OCI-LY1 (cell line): ENCODE data around the gene PDAP1.
A peak's percentile ranks its signal among the peaks of the same experiment; 100 is the strongest.

ENCODE experiments used
- H2AFZ ChIP-seq: fragments of 200-600 bp; sonication (generic), shearing (Covaris generic); 2 replicates; pipeline ENCODE4 v1.6.0; 2014; ENCODE audit warnings: antibody characterized with exemption, mild to moderate bottlenecking, low read length
- H3F3A ChIP-seq: fragments of 200-600 bp; sonication (generic), shearing (Covaris generic); 2 replicates; pipeline ENCODE4 v1.6.0; 2014; ENCODE audit warnings: mild to moderate bottlenecking, antibody characterized with exemption, low read length, moderate library complexity; ENCODE audit not compliant: insufficient read depth
- H3K27ac ChIP-seq: fragments of 200-600 bp; sonication (generic); 2 replicates; pipeline ENCODE4 v1.5.1; 2014; ENCODE audit warnings: low read length, mixed run types, mild to moderate bottlenecking, low read depth; ENCODE audit not compliant: poor library complexity, severe bottlenecking
- H3K27me3 ChIP-seq: fragments of 200-600 bp; sonication (generic); 2 replicates; pipeline ENCODE4 v1.6.0; 2014; ENCODE audit warnings: antibody characterized with exemption, mild to moderate bottlenecking, low read length, moderate library complexity; ENCODE audit not compliant: insufficient read depth
- H3K36me3 ChIP-seq: fragments of 200-600 bp; sonication (generic); 2 replicates; pipeline ENCODE4 v1.6.1; 2014; ENCODE audit warnings: mild to moderate bottlenecking, antibody characterized with exemption, low read length, moderate library complexity, mixed read lengths; ENCODE audit not compliant: insufficient read depth
- H3K4me1 ChIP-seq: fragments of 200-600 bp; sonication (generic); 2 replicates; pipeline ENCODE4 v1.5.1; 2014; ENCODE audit warnings: mild to moderate bottlenecking, low read length, moderate library complexity; ENCODE audit not compliant: insufficient read depth, severe bottlenecking
- H3K4me2 ChIP-seq: fragments of 200-600 bp; sonication (generic), shearing (Covaris generic); 2 replicates; pipeline ENCODE4 v1.6.1; 2014; ENCODE audit warnings: low read length
- H3K4me3 ChIP-seq: fragments of 200-600 bp; sonication (generic); 2 replicates; pipeline ENCODE4 v1.5.1; 2014; ENCODE audit warnings: low read length, low read depth, mild to moderate bottlenecking, mixed read lengths; ENCODE audit not compliant: poor library complexity, severe bottlenecking
- H3K79me2 ChIP-seq: fragments of 200-600 bp; shearing (Covaris generic); 2 replicates; pipeline ENCODE4 v1.6.1; 2016; ENCODE audit warnings: mixed run types, low read length, mixed read lengths; ENCODE audit not compliant: insufficient read depth
- H3K9ac ChIP-seq: fragments of 200-600 bp; sonication (generic), shearing (Covaris generic); 2 replicates; pipeline ENCODE4 v1.6.1; 2014; ENCODE audit warnings: mild to moderate bottlenecking, low read length, mixed read lengths
- H3K9me2 ChIP-seq: fragments of 200-600 bp; sonication (generic), shearing (Covaris generic); 2 replicates; pipeline ENCODE4 v1.6.1; 2014; ENCODE audit warnings: low read depth, mild to moderate bottlenecking, low read length, mixed read lengths
- H3K9me3 ChIP-seq: fragments of 200-600 bp; shearing (Covaris generic); 2 replicates; pipeline ENCODE4 v1.6.1; 2014; ENCODE audit warnings: low read length, mixed read lengths
- H4K20me1 ChIP-seq: fragments of 200-600 bp; sonication (generic), shearing (Covaris generic); 2 replicates; pipeline ENCODE4 v1.6.0; 2016; ENCODE audit warnings: mild to moderate bottlenecking, low read length; ENCODE audit not compliant: insufficient read depth
- CTCF ChIP-seq: fragments of 200-600 bp; sonication (generic), shearing (Covaris generic); IDR thresholded peaks from 2 replicates; pipeline ENCODE4 v1.5.1; 2017; ENCODE audit warnings: mild to moderate bottlenecking, antibody characterized with exemption, low read length, moderate library complexity, mixed read lengths
- EZH2 ChIP-seq: fragments of 200-600 bp; sonication (generic), shearing (Covaris generic); IDR thresholded peaks from 2 replicates; pipeline ENCODE4 v1.8.0; 2017; ENCODE audit warnings: borderline replicate concordance, mixed run types, mild to moderate bottlenecking, antibody characterized with exemption, low read length, moderate library complexity, mixed read lengths

PDAP1 gene

GRCh38 chr7:99408379-99409191 is at the start of gene PDAP1, which contains the start of gene BUD31:
PDAP1 (minus strand) TSS chr7:99408597; CDS start chr7:99408548, 49 bp downstream.
BUD31 (plus strand) TSS chr7:99408969; CDS start chr7:99411093, 2,124 bp downstream.
- Histone ChIP-seq H3K4me1 (peaks cover 32% of the 10 kb centered on the region), H3K4me2 (peak within 1 kb of the TSS; percentile 79), H3K9ac (peak within 1 kb of the TSS; percentile 86), H4K20me1 (no peaks in the 10 kb centered on the region), H3K36me3 (peaks cover 49% of the 10 kb centered on the region), H2AFZ (no peak within 1 kb of the TSS), H3K4me3 (peak within 1 kb of the TSS; percentile 79), H3K27me3 (no peaks in the 10 kb centered on the region), H3K9me3 (no peaks in the 10 kb centered on the region), H3K9me2 (no peaks in the 10 kb centered on the region), H3K79me2 (peaks cover 52% of the 10 kb centered on the region), H3K27ac (peak within 1 kb of the TSS; percentile 71), H3F3A (no peaks in the 10 kb centered on the region)
- no peak for TF ChIP-seq CTCF
- no peak for TF ChIP-seq EZH2

DNA sequence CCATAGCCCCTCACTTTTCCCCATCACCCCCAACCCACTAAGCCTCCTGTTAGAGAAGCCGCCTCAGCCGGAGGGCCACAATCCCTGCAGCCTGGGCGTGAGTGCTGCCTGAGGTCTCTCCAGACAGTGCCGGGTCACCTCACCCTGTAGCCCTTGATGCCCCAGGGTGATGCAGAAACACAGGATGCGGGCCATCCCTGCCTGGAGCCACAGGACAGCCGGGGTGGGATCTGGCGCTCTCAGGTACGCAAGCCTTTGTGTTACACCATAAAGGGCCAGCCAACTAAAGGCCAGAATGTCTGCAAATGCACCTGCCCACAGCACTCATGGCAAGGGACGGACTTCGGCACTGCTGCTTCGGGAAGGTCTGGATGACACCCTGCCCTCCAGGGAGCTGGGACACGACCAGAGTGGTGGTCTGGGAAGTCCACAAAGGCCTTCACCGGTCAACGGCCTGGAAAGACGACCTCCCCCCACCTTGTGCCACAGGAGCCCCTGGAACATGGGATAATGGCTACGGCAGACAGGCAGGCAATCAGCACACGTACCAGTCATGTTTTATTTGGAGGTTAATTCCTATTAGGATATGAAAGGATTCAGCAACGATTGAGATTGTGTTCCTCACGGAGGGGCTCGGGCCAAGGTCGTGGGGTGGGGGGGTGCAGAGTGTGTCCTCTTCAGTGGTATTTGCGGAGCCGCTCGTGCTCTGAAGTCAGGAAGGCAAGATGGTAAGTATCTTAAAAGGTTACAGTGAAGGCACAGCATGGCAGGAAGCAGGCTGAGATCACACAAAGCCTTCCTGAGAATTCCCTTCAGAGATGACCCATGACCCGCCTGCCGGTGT is 49.5 kb upstream of the PDAP1 start:
- no peaks in the 10 kb centered on the region for H3K9me2 ChIP-seq
- no peaks in the 10 kb centered on the region; the same call in 1 of the 2 replicates for H3F3A ChIP-seq
- no peak overlapping the region for H3K27ac ChIP-seq
- no peaks in the 10 kb centered on the region for H3K9me3 ChIP-seq
- H3K9ac ChIP-seq = no peak overlapping the region
- H2AFZ ChIP-seq = no peak overlapping the region
- no peak overlapping the region for H3K4me2 ChIP-seq
- no peaks in the 10 kb centered on the region for H3K27me3 ChIP-seq
- H4K20me1 ChIP-seq = no peaks in the 10 kb centered on the region
- H3K4me3 ChIP-seq = no peak overlapping the region
- peaks cover 6% of the 10 kb centered on the region for H3K4me1 ChIP-seq
- peaks cover 96% of the 10 kb centered on the region for H3K36me3 ChIP-seq
- H3K79me2 ChIP-seq = peaks cover 32% of the 10 kb centered on the region
- TF ChIP-seq CTCF (no peak), EZH2 (no peak)

DNA sequence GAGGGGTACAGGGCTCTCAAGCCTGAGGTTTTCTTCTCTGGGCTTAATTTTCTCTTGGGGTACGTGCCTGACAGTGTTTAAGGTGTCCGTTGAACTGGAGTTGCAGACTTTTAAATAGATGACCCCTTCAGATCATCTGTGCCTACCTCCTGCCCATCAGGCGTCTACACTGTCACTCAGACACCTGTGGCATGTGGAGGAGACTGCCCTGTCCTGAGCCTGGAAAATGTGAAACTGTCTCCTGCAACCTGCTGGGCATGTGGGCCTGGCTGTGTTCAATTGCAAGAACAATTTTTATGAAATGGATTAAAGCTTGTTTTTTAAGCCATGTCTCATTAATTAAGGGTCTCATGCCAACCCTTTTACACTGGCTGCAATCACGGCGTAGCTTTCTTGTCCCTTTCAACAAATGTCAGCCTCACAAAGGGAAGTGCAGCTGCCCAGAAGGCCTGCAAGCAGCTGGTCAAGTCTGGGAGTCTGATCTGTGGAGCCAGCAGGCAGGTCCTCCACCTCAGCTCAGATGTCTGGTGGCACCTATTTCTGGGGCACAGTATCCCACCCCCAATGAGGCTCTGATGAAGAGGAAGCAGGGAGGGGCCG is 48.8 kb upstream of the PDAP1 start:
- H3K79me2 ChIP-seq = peaks cover 26% of the 10 kb centered on the region
- H3K27ac ChIP-seq = no peak overlapping the region

More for the DNA sequence above, 48.8 kb upstream of the PDAP1 start:
- no peak overlapping the region for H3K9ac ChIP-seq
- H3K4me1 ChIP-seq = peaks cover 6% of the 10 kb centered on the region
- no peaks in the 10 kb centered on the region for H3K9me2 ChIP-seq
- no peaks in the 10 kb centered on the region for H4K20me1 ChIP-seq
- H3K9me3 ChIP-seq = no peaks in the 10 kb centered on the region
- no peak overlapping the region for H3K4me3 ChIP-seq
- no peak overlapping the region for H3K4me2 ChIP-seq
- no peaks in the 10 kb centered on the region; the same call in 1 of the 2 replicates for H3F3A ChIP-seq
- H3K27me3 ChIP-seq = no peaks in the 10 kb centered on the region
- no peak overlapping the region for H2AFZ ChIP-seq
- TF ChIP-seq CTCF (no peak), EZH2 (no peak)
- peaks cover 98% of the 10 kb centered on the region for H3K36me3 ChIP-seq
